CD4-positive, alpha-beta T cell (primary cell): ENCODE measurements around the gene MAPT. TPM values are rescaled to one million over a fixed set of nuclear protein-coding genes. Genes with fewer than 3 reads are reported as not detected.

Experiments
- ATAC-seq: fragments of 200-7000 bp; cut with Tn5 transposase; one replicate; pipeline ENCODE4 v1.10.0; 2022; ENCODE audit warnings: mild to moderate bottlenecking; ENCODE audit not compliant: poor library complexity
- CTCF ChIA-PET: fragments of 350-600 bp; sonication (Branson Sonifier 250); formaldehyde crosslinking; loops from one replicate; lab custom pipeline; 2021; ENCODE audit warnings: antibody characterized with exemption, inconsistent platforms; lab: Charles Lee
- POLR2A ChIA-PET: fragments of 350-600 bp; sonication (Branson Sonifier 250); formaldehyde crosslinking; loops from one replicate; lab custom pipeline; 2021; ENCODE audit warnings: antibody characterized with exemption, inconsistent platforms; lab: Charles Lee
- DNase-seq, 14 experiments: peaks; one replicate each; pipeline ENCODE4 v3.0.0-alpha.2; 2013 to 2020; ENCODE audit warnings: mixed read lengths in 2 of 14
- H3K27ac ChIP-seq, 2 donors: one replicate each; pipeline versions ENCODE4 v1.5.1 to v1.7.0; 2013; ENCODE audit warnings: low read length in 2 of 2, low read depth in 1 of 2, mild to moderate bottlenecking in 1 of 2
- H3K27me3 ChIP-seq, 2 experiments: 1 replicate in 1 of 2; 2 replicates in 1 of 2; pipeline versions ENCODE4 v1.6.1 to v1.7.0; 2013; ENCODE audit warnings: low read length in 2 of 2, control low read depth in 1 of 2, mild to moderate bottlenecking in 1 of 2, moderate library complexity in 1 of 2; ENCODE audit not compliant: insufficient read depth in 2 of 2, control insufficient read depth in 1 of 2
- H3K36me3 ChIP-seq: one replicate; pipeline ENCODE4 v1.6.1; 2013; ENCODE audit warnings: low read length, control low read depth; ENCODE audit not compliant: insufficient read depth
- H3K4me1 ChIP-seq: one replicate; pipeline ENCODE4 v1.6.1; 2013; ENCODE audit warnings: low read length, control low read depth; ENCODE audit not compliant: insufficient read depth
- H3K4me3 ChIP-seq: one replicate; pipeline ENCODE4 v1.5.1; 2013; ENCODE audit warnings: mild to moderate bottlenecking, low read length, moderate library complexity
- H3K9me3 ChIP-seq, 2 experiments: 1 replicate in 1 of 2; 2 replicates in 1 of 2; pipeline versions ENCODE4 v1.6.1 to v1.7.0; 2013; ENCODE audit warnings: low read length in 2 of 2, mild to moderate bottlenecking in 2 of 2, control low read depth in 1 of 2, moderate library complexity in 1 of 2; ENCODE audit not compliant: control insufficient read depth in 1 of 2, insufficient read depth in 1 of 2
- H3K27ac Mint-ChIP-seq: one replicate; pipeline ENCODE4 v1.8.0; 2020; ENCODE audit warnings: mixed read lengths
- H3K27me3 Mint-ChIP-seq: one replicate; pipeline ENCODE4 v1.8.0; 2021; ENCODE audit warnings: mixed read lengths
- H3K36me3 Mint-ChIP-seq: one replicate; pipeline ENCODE4 v1.8.0; 2021; ENCODE audit warnings: low read depth, mixed read lengths
- H3K4me1 Mint-ChIP-seq: one replicate; pipeline ENCODE4 v1.8.0; 2021; ENCODE audit warnings: low read depth, mixed read lengths
- H3K4me3 Mint-ChIP-seq: one replicate; pipeline ENCODE4 v1.8.0; 2020; ENCODE audit warnings: mild to moderate bottlenecking, mixed read lengths
- H3K9me3 Mint-ChIP-seq: one replicate; pipeline ENCODE4 v1.8.0; 2020; ENCODE audit warnings: mixed read lengths
- CTCF ChIP-seq: fragments of 200-600 bp; IDR thresholded peaks from one replicate; pipeline ENCODE4 v1.8.0; 2022; ENCODE audit warnings: antibody characterized with exemption, mild to moderate bottlenecking
- intact Hi-C, 2 experiments: fragments of 100-400 bp; cut with DNase I in 1 of 2; cut with micrococcal nuclease in 1 of 2; formaldehyde crosslinking; loops; one replicate each; pipeline versions ENCODE4 v1.15.1 to v1.9.0; 2023 to 2025; cut with DNase I, micrococcal nuclease
- total RNA-seq, 174 experiments: library from RNA in 2 of 174; stranded (reverse) in 2 of 174; gene quantifications; one replicate each; pipeline ENCODE4 v1.2.3 and lab custom pipeline; 2021 to 2026

MAPT gene
- total RNA-seq, 2 experiments from 2014 or later = 0.41 to 0.53 TPM

GRCh38 chr17:45852535-45853297, 41.6 kb upstream of the MAPT start:
- no peaks in the 10 kb centered on the region for H3K9me3 Mint-ChIP-seq
- H3K4me1 ChIP-seq = peaks cover 9% of the 10 kb centered on the region
- peaks cover 0 to 11% of the 10 kb centered on the region in 2 experiments for H3K9me3 ChIP-seq
- CTCF ChIA-PET = interaction anchor here (1.2 to 1.7 kb wide), 4 partner anchors 9 to 213 kb away, joined by 3 to 5 read pairs (median 4); no protein-coding TSS in a partner anchor
- H3K27ac Mint-ChIP-seq = no peak overlapping the region
- H3K36me3 Mint-ChIP-seq = no peaks in the 10 kb centered on the region
- H3K4me1 Mint-ChIP-seq = no peaks in the 10 kb centered on the region
- H3K36me3 ChIP-seq = no peaks in the 10 kb centered on the region
- H3K27ac ChIP-seq = no peak overlapping the region
- TF ChIP-seq CTCF = peak; percentile 88
- DNase-seq = peak; percentile 33 to 76 (median 52)
- intact Hi-C loops = loop anchor here in 1 of 2 experiments (1.0 kb wide), 1 partner anchor 212 kb away; no protein-coding TSS in a partner anchor
- H3K4me3 Mint-ChIP-seq = no peak overlapping the region
- peak; percentile 59 for ATAC-seq
- H3K4me3 ChIP-seq = no peak overlapping the region
- POLR2A ChIA-PET = no interaction called here
- peaks cover 7% of the 10 kb centered on the region in 2 experiments for H3K27me3 ChIP-seq
- H3K27me3 Mint-ChIP-seq = peaks cover 29% of the 10 kb centered on the region

- peaks cover 7 to 9% of the 10 kb centered on the region in 2 experiments for H3K27me3 ChIP-seq
- TF ChIP-seq CTCF = no peak
- peaks cover 0 to 11% of the 10 kb centered on the region in 2 experiments for H3K9me3 ChIP-seq
- Mint-ChIP-seq H3K27me3 (peaks cover 40% of the 10 kb centered on the region), H3K4me3 (no peak overlapping the region), H3K27ac (no peak overlapping the region), H3K4me1 (no peaks in the 10 kb centered on the region), H3K9me3 (no peaks in the 10 kb centered on the region), H3K36me3 (no peaks in the 10 kb centered on the region)
- DNase-seq = no peak
- H3K27ac ChIP-seq = no peak overlapping the region
- ATAC-seq = no peak
- no peak overlapping the region for H3K4me3 ChIP-seq
- POLR2A ChIA-PET = no interaction called here
- intact Hi-C loops = no loop called here
- no peaks in the 10 kb centered on the region for H3K36me3 ChIP-seq
- CTCF ChIA-PET = no interaction called here
- H3K4me1 ChIP-seq = peaks cover 9% of the 10 kb centered on the region
Observed at GRCh38 chr17:45854209-45854608, 40.1 kb upstream of the MAPT start.

DNA sequence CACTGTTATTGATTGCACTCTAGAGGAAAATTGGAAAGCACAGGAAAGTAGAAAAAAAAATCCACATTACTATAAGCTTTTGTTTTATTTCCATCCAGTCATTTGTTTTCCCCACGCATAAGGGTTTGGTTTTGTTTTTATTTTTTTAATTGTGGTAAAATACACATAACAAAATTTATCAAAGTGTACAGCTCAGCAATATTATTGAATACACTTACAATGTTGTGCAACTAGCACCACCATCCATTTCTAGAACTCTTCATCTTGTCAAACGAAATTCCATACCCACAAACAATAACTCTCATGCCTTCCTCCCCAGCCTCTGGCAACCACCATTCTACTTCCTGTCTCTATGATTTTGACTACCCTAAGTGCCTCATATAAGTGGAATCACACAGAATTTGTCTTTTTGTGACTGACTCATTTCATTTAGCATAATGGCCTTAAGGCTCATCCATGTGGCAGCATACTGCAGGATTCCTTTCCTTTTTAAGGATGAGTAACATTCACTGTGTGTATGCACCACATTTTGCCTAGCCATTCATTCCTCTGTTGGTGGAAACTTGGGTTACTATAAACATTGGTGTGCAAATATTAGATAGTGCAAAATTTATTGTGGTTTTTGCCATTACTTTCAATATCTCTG, 38.5 kb upstream of the MAPT start:
- no peak overlapping the region for H3K4me3 Mint-ChIP-seq
- ATAC-seq = no peak
- no peak for DNase-seq
- no peaks in the 10 kb centered on the region for H3K4me1 Mint-ChIP-seq
- no peaks in the 10 kb centered on the region for H3K36me3 Mint-ChIP-seq
- H3K36me3 ChIP-seq = no peaks in the 10 kb centered on the region
- POLR2A ChIA-PET = interaction anchor here (0.6 kb wide), 1 partner anchor 12 kb away, joined by 3 read pairs; no protein-coding TSS in a partner anchor
- no peak overlapping the region for H3K27ac Mint-ChIP-seq
- peaks cover 9% of the 10 kb centered on the region for H3K4me1 ChIP-seq
- H3K27ac ChIP-seq = no peak overlapping the region
- H3K9me3 ChIP-seq = peaks cover 0 to 11% of the 10 kb centered on the region in 2 experiments
- H3K27me3 Mint-ChIP-seq = peaks cover 49% of the 10 kb centered on the region
- no peak overlapping the region for H3K4me3 ChIP-seq
- H3K27me3 ChIP-seq = peaks cover 7 to 9% of the 10 kb centered on the region in 2 experiments
- no peaks in the 10 kb centered on the region for H3K9me3 Mint-ChIP-seq
- intact Hi-C loops = no loop called here
- no peak for TF ChIP-seq CTCF
- CTCF ChIA-PET = interaction anchor here (1.5 kb wide), 1 partner anchor 24 kb away, joined by 3 read pairs; no protein-coding TSS in a partner anchor
